Tracheal epithelial cell (primary cell): ENCODE data around the gene ANKRD18A. TPM values are rescaled to one million over a fixed set of nuclear protein-coding genes. Genes with fewer than 3 reads are reported as not detected.

Experiments used
- total RNA-seq: library from RNA; depleted of rRNA; stranded (reverse); fragments of >200 nt; gene quantifications from 2 replicates; pipeline ENCODE4 v1.2.1, GENCODE V29; 2014

Gene ANKRD18A
- 0.48 and 0.64 TPM in 2 replicates for total RNA-seq

DNA sequence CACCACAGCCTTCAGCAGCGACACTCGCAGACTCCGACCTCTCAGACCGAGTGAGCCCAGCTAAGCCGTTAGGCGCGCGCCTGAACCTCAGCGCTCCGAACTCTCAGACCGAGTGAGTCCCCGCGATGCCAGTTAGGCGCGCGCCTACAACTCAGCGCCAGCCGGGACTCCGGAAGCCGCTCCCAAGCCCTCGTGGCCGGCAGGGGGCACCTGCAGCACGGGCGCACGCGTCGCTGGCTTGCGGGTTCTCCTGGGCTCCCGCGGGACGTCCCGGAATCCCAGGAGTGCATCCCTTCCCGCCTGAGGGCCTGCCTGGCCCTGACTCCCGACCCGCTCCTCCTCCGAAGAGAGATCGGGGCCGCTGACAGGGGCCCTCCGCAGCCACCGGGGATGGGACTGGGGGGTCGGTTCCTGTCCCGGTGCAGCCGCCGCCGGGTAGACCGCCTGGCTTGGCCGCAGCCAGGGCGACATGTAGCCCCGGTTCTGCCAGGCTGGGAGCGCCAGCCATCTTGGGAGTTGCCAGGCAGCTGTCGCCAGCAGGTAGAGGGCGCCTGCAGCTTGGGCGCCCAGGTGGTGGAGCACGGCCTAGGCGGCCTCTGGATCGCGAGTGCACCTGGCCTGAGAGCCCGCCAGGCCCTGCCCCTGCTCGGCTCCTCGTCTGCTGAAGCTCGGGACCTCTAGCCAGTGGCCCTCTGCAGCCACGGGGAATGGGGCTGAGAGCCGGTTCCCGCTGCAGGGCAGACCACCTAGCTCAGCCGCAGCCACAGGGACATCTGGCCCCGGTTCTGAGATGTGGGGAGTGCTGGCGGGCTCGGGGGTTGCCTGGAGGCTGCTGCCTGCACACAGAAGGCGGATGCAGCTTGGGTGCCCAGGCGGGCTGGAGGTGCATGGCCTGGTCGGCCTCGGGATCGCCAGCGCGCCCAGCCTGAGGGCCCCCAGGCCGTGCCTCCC lies at the start of gene ANKRD18A:
ANKRD18A (minus strand) TSS at position 114 of the 951 bp plus-strand sequence. CDS start 311 bp downstream, outside the sequence.

Other genes with a start within 250 kb of the ANKRD18A start
- gene ALDH1B1, start 227.9 kb downstream of the ANKRD18A start, total RNA-seq = 14.7 and 47.2 TPM in 2 replicates
- under 0.01 TPM in 1 of 2 replicates, not detected in the other for gene IGFBPL1, start 196.1 kb downstream of the ANKRD18A start, total RNA-seq
- not detected in 2 replicates for gene FAM240B, start 99.5 kb upstream of the ANKRD18A start, total RNA-seq